ENCODE data around the gene ARPC1A.

ARPC1A gene

DNA sequence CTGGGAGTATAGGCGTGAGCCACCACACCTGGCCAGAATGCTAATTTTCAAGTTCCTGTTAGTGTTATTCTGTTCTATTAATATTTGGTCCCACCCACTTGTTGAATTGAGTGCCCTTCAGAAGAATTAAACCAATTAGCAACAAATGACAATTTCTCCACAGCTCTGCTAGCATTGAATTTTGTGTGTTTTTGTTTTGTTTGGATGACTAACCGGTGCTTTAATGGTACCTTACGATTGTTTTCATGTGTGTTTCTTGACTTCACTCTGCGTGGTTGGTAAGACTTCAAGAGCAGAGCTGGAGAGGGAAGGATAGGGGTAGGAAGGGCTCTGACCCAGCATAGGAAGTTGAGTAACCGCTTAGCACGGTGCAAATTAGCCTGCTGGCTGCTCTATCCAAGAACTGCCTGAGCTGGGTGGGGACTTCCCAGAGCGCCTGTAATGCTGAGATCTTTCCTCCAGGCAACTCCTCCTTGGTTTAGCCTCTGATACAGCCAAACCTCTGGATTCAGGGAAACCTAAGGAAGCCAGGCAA is 53.4 kb downstream of the ARPC1A start:
- no peak for TF ChIP-seq REST (IDR thresholded peaks at IDR 0.05; ENCODE audit: insufficient read depth in 1 of 2, low read depth in 2 of 2, low read length in 2 of 2)
- no peak for TF ChIP-seq TAF1 (IDR thresholded peaks at IDR 0.05; ENCODE audit: borderline replicate concordance, insufficient read depth, low read length)
- TF ChIP-seq SIN3A (IDR thresholded peaks at IDR 0.05; ENCODE audit: borderline replicate concordance, insufficient read depth, low read length), result no peak
- TF ChIP-seq FOXP2 (optimal IDR thresholded peaks at IDR 0.05; ENCODE audit: borderline replicate concordance, extremely low read depth, extremely low read length, insufficient read depth), result no peak
- TF ChIP-seq POLR2AphosphoS5 (IDR thresholded peaks at IDR 0.05; ENCODE audit: low read depth, low read length), result no peak

DNA sequence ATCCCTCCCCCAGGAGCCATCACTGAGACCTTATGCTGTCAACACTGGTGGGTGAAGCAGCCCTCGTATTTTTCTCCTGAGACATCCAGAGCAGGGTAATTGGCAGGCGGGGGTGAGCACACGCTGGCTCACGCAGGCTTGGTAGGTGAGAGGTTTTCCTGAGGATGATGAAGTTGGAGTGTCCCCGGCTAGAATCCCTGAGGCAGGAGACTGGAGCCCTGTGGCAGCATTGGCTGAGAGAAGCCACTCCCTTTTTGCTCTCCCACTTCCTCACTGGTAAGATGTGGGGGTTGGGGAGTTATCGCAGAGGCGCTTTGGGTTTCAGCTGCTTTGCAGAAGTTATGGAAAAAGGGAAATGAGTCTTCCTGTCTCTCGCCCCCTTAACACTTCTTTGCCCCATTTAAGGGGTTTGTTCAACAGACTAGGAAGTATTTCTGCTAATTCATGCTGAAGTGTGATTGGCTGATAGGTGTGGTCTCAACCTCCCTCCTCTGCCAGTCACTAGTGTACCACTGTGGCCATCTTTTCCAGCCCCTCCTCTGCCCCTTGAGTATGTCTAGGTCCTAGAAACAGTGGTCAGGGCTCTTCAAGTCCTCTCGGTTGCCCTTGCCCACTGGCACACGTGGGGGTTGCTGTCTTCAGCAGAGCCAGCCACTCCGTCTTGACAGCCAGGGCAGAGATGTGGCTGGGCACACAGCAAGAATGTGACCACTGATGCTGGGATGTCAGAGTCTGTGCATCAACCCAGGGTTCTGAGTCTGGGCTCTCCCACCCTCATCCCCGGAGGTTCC is 54.5 kb downstream of the ARPC1A start:
- TF ChIP-seq TAF1 (IDR thresholded peaks at IDR 0.05; ENCODE audit: borderline replicate concordance, insufficient read depth, low read length), result no peak
- TF ChIP-seq REST (IDR thresholded peaks at IDR 0.05; ENCODE audit: insufficient read depth in 1 of 2, low read depth in 2 of 2, low read length in 2 of 2), result no peak
- no peak for TF ChIP-seq FOXP2 (optimal IDR thresholded peaks at IDR 0.05; ENCODE audit: borderline replicate concordance, extremely low read depth, extremely low read length, insufficient read depth)
- TF ChIP-seq POLR2AphosphoS5 (IDR thresholded peaks at IDR 0.05; ENCODE audit: low read depth, low read length), result no peak
- no peak for TF ChIP-seq SIN3A (IDR thresholded peaks at IDR 0.05; ENCODE audit: borderline replicate concordance, insufficient read depth, low read length)

DNA sequence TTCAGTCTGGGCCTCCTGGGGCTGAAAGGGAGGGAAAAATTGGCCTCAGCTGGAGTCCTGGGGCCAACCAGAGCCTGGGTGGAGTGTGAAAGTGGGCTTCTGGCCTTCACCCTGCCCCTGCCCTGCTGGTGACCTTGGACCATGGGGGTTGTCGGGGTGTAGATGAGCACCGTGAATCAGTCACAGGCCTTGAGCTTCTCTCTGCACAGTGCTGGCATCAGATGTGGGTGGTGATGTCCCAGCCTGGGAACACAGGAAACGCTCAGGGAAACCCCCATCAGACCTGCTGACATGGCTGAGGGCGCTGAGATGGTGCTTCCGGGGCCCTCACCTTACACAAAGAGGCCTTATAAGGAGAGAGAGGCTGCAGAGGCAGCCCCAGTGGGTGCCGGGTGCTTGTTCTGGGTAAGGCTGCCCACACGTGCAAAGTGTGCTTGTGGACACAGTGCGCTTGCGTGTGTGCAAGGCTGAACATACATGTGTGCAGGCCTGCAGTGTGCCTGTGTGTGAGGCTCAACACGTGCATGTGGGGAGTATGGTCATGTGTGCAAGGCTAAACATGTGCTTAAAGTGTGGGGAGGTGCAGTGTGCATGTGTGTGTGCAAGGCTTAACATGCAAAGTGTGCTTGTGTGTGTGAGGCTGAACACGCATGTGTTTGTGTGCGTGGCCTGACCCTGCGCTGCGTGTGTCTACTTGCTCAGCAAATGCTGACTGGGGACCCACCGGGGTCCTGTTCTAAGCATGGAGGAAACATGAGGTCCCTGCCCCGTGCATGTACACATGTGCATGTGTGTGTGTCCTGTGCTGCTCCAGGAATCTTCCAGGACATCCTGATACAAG is 55.3 kb downstream of the ARPC1A start:
- TF ChIP-seq FOXP2 (optimal IDR thresholded peaks at IDR 0.05; ENCODE audit: borderline replicate concordance, extremely low read depth, extremely low read length, insufficient read depth) (no peak), SIN3A (IDR thresholded peaks at IDR 0.05; ENCODE audit: borderline replicate concordance, insufficient read depth, low read length) (no peak), POLR2AphosphoS5 (IDR thresholded peaks at IDR 0.05; ENCODE audit: low read depth, low read length) (no peak), TAF1 (IDR thresholded peaks at IDR 0.05; ENCODE audit: borderline replicate concordance, insufficient read depth, low read length) (no peak), REST (IDR thresholded peaks at IDR 0.05; ENCODE audit: insufficient read depth in 1 of 2, low read depth in 2 of 2, low read length in 2 of 2) (no peak)

DNA sequence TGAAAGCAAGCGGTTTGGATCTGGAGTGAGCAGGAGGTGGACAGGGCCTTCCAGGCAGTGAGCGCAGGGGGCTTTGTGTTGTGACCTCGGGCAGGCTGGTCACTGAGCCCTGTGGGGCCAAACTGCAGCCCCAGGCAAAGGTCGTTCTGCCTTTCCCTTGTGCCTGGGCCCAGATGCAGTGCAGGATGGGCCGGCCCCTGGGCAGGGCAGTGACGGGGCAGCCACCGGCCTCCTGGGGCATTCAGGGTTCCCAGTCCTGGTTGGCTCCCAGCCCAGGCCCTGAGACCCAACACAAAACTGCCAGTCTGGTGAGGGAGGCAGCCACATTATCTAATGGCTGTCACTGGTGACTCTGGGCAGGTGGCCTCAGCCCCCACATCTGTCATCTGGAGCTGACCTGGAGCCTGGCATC is 56.0 kb downstream of the ARPC1A start:
- no peak for TF ChIP-seq REST (IDR thresholded peaks at IDR 0.05; ENCODE audit: insufficient read depth in 1 of 2, low read depth in 2 of 2, low read length in 2 of 2)
- no peak for TF ChIP-seq TAF1 (IDR thresholded peaks at IDR 0.05; ENCODE audit: borderline replicate concordance, insufficient read depth, low read length)
